NCI-H1417 (cell line): ENCODE data around the gene ECE1.
"Not testable (repeated sequence)": the region's sequence is repeated elsewhere in the genome, so short reads cannot be mapped to it uniquely, and the experiment has no call there.

Source experiments
- DNase-seq, 3 experiments: peaks; one replicate each; lab custom pipeline; 2025; lab: John Stamatoyannopoulos, UW

The ECE1 gene

DNA sequence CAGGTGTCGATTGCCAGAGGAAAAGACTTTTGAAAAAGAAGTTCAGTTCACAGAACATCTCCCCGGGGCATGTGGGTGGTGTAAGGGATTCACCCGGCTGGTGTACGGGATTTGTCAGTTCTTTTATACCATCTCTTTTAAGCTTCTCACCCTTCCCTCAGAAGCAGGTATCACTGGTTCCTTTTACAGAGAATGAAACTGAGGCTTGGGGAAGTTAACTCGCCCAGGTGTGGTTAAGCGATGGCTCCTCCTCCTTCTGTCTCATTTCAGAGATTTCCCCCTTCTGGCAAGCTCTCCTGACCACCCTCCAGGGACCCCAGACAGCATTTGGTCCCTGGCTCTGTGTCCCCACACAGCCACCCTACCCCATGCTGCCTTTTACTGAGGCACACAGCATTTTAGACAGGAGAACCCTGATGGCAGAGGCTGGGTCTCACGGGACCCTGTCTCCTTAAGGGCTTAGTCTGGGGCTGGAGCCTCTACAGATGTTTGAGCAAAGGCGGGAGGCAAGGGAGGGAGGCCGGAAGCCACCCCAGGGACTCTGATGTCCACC, 2.8 kb upstream of the ECE1 start:
- no peak for DNase-seq

DNA sequence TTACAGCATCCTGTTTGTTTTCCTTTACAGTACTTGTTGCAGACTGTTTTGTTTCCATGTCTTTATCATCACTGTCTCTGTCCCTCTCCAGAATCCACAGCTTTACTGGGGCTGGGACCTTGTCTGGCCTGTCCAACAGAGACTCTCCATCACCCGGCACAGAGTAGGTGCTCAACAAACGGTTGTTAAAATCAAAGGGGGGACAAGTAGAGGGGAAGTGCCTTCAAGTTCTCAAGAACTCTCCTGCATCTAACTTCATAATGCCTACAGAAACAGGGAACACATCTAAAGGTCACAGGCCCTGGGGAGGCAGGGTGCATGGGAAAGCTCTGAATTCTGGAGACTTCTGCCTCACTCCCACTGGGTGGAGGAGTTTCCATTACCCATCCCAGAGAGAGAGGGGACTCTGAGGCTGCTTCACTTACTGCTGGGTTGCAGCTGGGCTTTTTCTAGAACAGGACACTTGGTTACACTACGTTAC, 2.3 kb upstream of the ECE1 start:
- no peak for DNase-seq

DNA sequence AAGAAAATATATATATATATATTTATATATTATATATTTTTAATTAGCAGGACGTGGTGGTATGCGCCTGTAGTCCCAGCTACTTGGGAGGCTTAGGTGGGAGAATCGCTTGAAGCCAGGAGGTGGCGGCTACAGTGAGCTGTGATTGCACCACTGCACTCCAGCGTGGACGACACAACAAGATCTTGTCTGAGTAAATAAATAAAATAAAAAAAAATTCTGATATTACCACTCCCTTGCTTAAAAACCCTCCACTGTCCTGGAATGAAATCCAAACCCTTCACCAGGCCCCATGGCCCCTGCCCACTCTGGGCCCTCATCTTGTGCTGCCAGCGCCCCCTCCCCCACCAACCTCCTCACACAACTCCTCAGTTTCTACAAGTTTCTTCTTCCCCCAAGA, 1.7 kb upstream of the ECE1 start:
- no peak for DNase-seq

DNA sequence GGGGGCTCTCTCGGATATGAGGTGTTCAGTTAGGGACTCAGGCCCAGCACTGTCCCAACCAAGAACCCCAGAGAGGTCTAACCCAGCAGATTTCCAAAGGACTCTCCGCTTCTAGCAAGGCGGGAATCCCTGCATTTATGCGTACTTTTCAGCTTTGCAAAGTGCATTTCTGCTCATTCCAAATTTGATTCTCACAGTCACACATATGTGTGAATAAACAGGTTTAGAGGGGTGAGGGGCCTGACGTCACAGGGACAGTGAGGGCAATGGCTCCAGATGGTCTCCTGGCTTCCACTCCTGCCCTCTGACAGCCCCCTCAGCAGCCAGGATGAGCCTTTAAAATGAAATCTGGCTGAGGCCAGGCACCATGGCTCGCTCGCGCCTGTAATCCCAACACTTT, 921 bp upstream of the ECE1 start:
- DNase-seq = no peak

DNA sequence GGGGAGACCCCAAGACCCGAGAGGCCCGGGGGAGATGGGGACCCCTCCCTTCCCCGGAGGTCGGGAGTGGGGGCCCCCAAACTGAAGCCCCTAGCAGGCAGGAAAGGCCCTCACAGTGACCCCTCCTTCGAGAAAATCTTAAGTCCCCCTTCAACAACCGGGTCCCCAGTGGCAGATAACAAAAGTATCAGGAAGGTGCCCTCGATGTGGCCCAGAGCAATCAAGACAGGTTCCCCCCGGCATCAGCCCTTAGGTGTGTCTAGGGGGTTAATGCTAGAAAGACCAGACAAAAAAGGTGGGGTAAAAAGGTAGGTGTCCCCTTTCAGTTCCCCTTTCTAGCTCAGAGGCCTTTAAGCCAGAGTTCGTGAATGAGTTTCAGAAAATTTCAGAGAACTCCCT, 282 bp upstream of the ECE1 start:
- DNase-seq = peak in 1 of 3 experiments; percentile 12

DNA sequence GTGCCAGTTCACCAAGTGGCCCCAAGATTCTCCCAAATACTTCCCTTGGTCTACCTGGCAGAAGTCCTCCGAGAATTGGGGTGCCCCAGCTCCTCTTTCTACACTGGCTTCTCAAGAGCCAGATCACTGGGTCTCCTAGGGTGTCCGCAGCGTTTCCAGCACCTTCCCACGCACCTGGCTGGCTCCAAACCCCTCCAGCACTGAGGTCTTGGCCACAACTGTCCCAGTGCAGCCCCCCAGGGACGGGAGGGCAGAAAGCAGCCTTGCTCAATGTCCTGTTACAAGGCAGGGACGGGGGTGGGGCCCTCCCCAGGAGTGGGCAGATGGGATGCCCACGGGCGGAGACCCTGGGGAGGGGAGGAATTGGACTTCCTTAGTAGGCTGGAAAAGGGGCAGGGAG, 1.1 kb downstream of the ECE1 start:
- no peak for DNase-seq

DNA sequence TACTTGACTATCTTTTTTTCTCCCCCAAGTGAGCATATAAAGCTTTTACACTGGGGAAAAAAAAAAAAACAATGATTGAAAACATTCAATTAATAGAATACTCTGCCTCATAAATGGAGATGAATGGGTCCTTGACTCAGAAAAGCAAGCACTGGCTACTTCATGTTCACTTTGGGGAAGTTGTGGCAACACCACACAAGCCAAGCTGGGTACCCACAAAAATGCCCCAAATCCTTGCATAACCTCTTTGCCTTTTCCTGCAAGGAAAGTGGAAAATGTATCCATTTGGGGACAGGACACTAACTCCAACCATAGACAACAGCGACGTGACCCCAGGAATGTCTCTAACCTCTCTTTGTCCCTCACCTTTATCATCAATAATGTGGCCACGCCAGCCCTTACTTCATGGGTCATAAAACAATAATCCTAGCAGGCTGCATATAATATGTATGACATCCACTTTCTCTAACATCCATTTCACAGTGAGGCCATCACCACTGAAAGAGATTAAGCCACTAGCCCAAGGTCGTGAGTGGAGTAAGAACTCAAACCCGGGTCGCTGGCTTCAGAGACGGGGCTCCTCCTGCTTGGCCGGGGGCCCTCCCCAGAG, 2.3 kb downstream of the ECE1 start:
- DNase-seq = no peak

DNA sequence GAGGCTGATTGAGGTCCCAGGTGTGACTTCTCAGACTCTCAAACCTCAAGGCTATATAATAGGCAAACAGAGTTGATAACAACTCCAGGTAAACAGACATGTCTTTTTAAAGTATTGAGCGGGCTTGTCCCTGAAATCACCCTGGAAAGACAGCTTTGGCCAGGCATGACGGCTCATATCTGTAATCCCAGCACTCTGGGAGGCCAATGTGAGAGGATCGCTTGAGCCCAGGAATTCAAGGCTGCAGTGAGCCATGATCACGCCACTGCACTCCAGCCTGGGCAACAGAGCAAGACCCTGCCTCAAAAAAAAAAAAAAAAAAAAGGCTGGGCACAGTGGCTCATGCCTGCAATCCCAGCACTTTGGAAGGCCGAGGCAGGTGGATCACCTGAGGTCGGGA, 4.9 kb downstream of the ECE1 start:
- DNase-seq = not testable (repeated sequence)

DNA sequence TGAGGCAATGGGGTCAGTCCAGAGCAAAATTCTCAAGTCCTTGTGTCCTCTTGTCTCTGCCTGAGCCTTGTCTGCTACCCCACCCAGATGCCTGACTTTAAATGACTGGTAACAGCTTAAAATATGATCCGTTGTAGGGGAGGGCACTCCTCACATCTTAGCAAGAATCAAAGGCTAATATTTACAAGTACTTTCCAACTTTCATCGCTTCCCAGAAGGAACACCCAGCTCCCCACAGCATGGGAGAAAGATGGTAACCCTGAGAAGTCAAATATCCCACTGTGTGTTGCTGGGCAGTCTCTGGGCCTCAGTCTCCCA, 5.2 kb downstream of the ECE1 start:
- DNase-seq = no peak

DNA sequence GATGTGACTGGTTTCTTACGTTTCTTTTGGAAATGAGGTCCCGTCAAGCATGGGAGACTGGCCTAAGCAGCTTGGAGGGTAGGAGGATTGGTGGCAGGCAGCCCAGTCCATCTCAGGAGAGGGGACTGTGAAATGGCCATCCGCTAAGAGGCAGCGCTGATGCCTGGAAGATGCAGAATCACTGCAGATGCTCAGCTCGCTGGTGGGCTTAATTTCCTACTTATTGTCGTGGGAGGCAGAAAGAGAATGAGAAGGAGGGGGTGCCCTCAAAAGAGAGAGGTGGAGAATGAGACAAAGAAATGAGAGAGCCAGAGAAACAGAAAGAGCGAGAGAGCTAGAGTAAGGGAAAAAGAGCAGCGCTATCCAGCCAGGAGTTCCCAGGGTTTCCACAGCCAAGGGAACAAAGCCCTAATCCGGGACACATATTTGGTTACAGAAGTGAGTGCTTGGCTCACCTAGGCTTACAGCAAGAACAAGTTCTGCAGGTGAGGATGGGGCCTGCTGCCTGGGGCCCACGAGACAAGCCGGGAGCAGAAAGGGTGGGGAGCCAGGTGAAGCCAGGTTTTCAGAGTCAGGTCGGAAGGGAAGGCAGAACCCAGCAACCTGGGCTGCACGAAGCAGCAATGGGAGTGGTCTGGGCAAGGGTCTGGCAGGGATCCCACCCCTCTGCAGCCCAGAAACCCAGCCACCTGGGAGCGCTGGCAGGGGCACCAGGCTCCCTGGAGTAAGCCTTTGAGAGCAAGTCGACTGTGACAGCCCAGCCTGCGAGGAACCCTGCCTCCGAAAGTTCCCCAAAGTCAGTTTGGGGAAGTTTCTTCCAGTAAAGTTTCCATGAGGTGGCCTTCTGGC, 5.8 kb downstream of the ECE1 start:
- DNase-seq = no peak

DNA sequence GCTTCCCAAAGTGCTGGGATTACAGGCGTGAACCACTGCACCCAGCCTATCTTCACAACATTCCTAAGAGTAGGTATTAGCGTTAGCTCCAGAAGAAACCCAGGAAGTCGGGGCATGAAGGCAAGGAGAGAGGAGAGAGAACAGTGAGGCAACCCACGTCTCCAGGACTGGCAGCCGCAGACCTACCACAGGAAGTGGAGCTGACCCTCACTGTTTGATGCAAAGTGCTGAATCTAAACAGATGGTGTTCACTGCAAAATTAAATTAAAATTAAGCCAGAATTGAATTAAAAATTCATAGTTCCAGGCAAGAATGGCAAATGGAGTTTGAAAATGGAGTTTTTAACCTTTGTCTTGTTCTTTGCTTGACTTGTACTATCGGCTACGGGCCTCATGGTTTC, 6.7 kb downstream of the ECE1 start:
- no peak for DNase-seq

DNA sequence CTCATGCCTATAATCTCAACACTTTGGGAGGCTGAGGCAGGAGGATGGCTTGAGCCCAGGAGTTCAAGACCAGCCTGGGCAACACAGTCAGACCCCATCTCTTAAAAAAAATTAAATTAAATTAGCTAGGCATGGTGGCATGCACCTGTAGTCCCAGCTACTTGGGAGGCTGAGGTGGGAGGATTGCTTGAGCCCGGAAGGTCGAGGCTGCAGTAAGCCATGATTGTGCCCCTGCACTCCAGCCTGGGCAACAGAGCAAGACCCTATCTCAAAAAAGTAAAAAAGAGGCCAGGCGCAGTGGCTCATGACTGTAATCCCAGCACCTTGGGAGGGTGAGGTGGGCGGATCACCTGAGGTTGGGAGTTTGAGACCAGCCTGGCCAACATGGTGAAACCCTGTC, 8.2 kb downstream of the ECE1 start:
- DNase-seq = not testable (repeated sequence)

DNA sequence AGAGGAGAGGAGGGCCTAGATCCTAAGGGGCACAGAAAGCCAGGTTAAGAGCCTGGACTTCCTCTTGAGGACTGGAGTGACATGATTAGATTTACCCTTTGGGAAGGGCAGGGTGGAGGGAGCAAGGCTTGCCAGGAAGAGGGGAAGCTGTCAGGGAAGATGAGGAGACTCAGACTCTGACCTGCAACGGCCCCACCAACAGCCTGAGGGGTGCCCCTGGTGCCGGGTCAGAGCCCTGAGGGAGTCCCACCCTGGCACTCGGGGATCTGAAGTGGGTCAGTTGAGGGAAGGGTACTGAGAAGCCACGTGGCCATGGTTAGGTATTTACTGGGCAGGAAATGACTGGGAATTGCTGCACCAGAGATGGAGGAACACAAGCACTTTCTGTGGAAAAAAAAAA, 9.8 kb downstream of the ECE1 start:
- DNase-seq = no peak

DNA sequence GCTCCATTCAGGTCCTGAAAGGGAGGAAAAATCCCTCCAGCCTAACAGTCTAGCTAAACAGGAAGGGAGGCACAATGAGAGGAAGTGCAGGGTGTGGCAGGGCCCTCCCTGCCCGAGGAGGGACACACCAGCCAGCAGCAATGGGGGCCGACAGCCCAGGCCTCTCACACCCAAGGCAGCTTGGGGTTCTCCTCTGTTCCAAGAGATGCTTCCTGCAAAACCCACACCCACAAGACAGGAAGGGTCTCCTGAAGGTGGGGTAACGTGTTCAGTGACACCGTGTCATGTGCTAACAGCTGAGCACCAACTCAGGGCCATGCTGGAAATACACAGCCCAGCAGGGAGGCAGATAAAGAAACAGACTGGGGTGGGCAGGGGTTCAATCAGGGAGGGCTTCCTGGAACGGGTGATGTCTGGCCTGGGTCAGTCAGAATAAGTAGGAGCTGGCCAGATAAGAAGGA, 10.2 kb downstream of the ECE1 start:
- DNase-seq = no peak

DNA sequence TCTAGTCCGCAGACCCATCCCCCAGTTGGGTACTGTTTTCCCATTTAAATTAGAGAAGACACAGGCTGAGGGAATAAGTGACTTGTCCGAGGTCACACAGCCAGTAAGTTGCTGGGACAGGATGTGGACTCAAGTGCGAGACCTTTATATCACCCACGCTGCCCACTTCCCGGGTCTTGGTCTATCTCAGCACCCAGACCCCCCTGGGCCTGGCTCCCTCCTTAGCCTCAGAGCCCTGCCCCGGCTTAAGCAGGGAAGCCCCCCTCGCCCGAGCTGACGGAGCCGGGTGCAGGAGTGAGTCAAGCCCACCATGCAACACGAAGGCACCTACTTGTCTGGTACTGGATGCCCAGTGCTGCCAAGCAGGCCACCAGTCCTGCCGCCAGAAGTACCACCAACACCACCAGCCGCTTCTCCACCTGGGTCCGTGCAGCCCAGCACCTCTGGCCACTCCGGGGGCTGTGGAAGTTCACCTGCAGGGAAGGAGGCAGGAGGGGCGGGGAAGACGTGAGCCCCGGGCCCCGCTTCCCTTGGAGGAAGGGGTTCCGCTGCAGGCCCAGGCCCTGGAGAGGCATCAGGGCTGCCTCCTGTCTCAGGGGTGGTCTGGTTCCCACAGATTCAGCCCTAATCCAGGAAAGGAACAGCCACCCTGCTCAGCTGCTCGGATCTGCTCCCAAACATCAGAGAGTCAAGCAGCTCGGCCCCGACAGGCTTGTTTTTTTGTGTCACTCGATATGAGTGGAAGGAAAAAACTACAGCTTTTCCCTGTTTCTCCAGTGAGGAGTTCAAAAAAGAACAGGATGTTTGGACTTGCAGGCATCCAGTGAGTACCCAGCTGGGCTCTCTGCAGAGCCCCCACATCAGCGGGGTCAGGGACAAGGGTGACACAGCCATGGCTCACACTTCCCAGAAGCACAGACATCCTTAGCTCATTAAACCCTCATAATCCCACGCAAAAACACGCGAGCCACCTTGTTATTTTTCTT, 11.1 kb downstream of the ECE1 start:
- DNase-seq = no peak

DNA sequence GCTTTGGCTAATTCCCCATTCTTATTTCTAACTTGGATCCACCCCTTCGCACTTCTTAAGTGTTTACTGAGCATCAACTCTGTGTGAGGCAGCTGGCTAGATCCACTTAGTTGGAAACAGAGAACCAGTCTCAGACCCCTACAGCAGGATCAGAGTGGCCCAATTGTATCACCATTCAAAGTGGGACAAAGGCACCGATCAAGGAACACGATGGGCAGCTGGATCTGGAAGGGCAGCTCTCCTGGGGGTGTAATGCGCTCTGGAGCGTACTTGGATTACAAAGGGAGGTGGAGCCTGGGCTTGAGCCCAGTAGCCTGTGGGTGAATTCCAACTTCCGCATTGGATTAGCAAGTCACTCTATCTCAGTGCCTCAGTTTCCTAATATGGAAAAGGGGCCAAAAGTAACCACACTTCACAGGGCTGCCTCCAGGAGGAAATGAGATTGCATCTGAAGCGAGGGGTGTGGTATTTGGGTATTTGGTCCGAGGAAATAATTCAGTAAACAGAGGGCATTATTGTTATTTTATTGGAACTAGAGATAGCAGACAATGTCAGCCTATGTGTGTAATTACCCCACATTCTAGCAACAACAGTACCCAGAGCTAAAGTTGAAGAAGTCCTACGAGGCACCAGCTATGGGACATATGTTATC, 11.9 kb downstream of the ECE1 start:
- peak in 1 of 3 experiments; percentile 17 for DNase-seq

DNA sequence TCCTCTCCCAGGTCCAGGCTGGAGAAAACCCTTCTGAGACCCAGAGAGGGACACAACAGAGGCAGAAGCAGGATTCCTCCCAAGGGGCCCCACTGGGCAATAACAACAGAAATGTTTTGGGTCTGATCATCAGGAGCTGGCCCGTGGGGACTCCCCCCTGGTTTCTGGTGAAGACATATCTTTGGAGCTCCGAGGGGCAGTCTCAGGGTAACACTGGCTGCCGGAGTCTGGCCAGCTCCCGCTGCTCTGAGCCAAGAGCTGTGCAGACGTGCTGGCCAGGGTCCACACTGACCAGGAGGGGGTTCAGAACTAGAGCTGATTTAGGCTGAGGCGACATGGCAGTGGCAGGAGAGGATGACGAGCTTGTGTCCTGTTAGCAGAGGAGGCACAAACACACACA, 13.1 kb downstream of the ECE1 start:
- DNase-seq = no peak

DNA sequence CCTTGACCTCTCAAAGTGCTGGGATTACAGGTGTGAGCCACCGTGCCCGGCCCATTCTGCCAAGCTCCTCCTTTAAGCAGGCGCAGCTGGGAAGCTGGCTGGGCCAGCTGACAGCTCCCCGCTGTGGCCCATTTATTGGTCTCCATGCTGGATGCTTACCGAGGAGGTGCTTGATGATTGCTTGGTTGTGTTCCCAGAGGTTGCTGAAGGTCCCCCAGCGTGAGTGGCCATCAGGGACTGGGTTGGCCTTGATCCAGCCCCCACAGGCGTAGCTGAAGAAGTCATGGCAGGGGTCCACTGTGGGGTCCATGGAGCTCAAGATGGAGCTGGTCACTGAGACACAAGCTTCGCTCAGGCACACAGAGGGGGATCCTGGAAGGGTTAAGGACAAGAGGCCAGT, 17.7 kb downstream of the ECE1 start:
- no peak for DNase-seq

DNA sequence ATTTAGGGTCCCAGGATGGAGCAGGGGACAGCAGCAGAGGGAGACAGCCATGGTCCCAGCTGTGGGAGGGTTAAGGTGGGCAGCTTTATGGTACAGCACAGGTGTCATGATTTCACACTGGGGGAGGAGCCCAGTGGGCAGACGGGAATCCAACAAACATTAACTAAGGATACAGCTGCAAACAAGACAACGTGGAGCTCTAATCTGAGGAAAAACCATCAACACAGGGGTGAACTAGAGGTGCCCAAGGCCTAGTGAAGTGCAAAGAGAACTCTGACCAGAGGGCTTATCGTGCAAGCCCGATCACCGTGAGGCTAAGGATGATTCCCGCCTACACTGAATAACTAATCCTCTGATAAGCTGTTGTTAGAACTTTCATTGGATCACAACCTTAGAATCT, 18.7 kb downstream of the ECE1 start:
- no peak for DNase-seq

DNA sequence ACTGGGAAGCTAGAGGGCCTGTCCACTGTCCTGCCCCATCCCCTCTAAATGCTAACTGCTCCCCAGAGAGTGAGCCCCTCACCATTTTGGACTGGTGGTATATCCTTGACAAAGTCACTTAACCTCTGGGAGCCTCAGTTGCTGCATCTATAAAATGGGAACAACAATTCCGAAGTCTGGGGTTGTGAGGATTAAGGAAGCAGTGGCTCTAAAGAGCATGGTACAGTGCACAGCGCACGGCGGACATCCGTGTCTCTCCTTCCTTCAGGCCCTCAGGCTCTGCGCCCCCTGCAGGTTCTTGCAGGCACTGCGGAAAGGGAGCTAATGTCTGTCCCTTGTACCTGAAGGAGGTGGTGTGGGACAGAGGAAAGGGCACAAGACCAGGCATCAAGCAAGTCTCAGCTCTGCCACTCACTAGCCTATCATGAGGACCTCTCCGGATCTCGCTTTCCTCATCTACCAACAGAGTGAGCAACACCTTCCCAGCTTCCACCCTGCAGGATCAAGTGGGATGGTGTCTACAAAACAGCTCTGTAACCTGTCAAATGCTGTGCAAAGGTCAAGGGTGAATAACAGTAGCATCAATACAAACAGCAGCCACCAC, 20.1 kb downstream of the ECE1 start:
- peak in 2 of 3 experiments; percentile 7 for DNase-seq

DNA sequence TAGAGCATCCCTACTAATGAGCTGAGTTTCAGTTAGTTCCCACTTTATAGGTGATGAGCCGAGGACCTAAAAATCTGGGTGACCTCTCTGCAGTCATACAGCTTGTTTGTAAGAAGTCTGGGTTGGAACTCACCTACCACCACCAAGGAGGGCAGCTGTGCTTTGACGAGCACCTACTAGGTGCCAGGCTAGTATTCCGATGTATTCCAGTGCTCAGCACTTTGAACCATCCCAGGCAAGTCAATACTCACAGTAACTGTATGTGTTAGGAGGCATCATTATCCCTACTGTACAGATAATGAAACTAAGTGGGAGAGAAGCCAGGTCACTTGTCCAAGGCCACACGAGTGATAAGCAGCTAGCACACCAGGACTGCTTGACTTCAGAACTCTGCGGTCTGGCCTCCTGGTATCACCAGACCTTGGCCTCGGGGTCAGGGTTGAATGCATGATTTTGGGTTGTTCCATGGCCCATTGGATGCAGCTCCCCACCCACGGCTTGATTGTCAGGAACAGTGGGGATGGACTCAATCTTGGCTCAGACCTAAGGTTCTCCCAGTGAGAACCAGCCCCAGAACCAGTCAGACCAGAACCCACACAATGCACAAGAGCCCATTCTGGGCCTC, 20.7 kb downstream of the ECE1 start:
- DNase-seq = no peak
